Gastrocnemius medialis (tissue), 4 donors: ENCODE results near the gene HTT.
A peak's percentile ranks its signal among the peaks of the same experiment; 100 is the strongest.

Experiments used
- POLR2A ChIP-seq, 2 donors: fragments of 450-650 bp; IDR thresholded peaks; one replicate each; pipeline ENCODE4 v1.6.1; 2017; ENCODE audit warnings: antibody characterized with exemption in 2 of 2, mild to moderate bottlenecking in 2 of 2, moderate library complexity in 2 of 2
- TF ChIP-seq, protein P1 (sequence below), 5 experiments: fragments of 450-650 bp in 3 of 5; fragments of 200-600 bp in 2 of 5; sonication (generic) in 2 of 5; IDR thresholded peaks in 4 of 5; conservative IDR thresholded peaks in 1 of 5; 1 replicate in 4 of 5; 2 replicates in 1 of 5; pipeline ENCODE4 v1.5.1; 2016 to 2019; ENCODE audit warnings: antibody characterized with exemption in 5 of 5, mild to moderate bottlenecking in 3 of 5, moderate library complexity in 3 of 5

DNA sequence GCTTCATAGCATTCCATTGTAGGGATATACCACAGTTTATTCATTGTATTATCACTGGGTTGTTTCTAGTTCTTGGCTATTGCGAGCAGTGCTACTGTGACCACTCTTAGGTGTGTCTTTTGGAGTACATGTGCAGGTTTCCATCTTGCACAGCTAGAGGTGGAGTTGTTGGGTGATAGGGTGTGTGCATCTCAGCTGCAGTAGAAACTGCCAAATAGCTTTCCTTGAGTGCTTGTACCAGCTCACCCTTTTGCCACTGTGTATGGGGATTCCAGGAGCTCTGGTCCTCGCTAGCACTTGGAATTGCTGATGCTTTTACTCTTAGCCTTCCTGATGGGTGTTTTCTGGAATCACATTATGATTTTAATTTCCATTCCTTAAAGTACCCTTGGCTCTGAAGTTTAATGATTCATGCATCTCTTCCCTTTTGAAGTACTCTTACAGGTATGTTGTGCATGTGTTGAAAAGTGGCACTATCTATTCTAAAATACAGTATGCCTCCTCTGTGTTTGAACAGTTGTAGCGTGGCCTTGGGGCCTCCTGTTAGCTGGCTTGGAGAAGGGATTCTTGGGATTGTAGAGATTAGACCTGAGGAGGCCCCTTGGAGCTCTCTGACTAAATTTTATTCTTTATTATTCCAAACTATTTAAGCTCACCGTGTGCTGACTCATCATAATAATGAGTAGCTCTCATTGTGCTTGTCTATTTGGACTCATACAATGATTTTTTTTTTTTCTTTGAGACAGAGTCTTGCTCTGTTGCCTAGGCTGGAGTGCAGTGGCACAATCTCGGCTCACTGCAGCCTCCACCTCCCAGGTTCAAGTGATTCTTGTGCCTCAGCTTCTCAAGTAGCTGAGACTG, 38.4 kb downstream of the HTT start:
- TF ChIP-seq, protein P1, sequence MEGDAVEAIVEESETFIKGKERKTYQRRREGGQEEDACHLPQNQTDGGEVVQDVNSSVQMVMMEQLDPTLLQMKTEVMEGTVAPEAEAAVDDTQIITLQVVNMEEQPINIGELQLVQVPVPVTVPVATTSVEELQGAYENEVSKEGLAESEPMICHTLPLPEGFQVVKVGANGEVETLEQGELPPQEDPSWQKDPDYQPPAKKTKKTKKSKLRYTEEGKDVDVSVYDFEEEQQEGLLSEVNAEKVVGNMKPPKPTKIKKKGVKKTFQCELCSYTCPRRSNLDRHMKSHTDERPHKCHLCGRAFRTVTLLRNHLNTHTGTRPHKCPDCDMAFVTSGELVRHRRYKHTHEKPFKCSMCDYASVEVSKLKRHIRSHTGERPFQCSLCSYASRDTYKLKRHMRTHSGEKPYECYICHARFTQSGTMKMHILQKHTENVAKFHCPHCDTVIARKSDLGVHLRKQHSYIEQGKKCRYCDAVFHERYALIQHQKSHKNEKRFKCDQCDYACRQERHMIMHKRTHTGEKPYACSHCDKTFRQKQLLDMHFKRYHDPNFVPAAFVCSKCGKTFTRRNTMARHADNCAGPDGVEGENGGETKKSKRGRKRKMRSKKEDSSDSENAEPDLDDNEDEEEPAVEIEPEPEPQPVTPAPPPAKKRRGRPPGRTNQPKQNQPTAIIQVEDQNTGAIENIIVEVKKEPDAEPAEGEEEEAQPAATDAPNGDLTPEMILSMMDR (IDR thresholded peaks at IDR 0.05 in 4 of 5, conservative IDR thresholded peaks at IDR 0.05 in 1 of 5): no peak
- TF ChIP-seq POLR2A (IDR thresholded peaks at IDR 0.05): peak in 1 of 2 donors; percentile 4
